Stimulated activated CD8-positive, alpha-beta memory T cell treated with anti-CD3 and anti-CD28 coated beads, Interleukin-15, amount 100 ng/mL, for 48 hours (primary cell): ENCODE results near the gene TIE1.

ENCODE experiments used
- DNase-seq, 2 donors: peaks; one replicate each; pipeline ENCODE4 v3.0.0-alpha.2; 2020; ENCODE audit warnings: low read depth in 2 of 2

TIE1 gene

DNA sequence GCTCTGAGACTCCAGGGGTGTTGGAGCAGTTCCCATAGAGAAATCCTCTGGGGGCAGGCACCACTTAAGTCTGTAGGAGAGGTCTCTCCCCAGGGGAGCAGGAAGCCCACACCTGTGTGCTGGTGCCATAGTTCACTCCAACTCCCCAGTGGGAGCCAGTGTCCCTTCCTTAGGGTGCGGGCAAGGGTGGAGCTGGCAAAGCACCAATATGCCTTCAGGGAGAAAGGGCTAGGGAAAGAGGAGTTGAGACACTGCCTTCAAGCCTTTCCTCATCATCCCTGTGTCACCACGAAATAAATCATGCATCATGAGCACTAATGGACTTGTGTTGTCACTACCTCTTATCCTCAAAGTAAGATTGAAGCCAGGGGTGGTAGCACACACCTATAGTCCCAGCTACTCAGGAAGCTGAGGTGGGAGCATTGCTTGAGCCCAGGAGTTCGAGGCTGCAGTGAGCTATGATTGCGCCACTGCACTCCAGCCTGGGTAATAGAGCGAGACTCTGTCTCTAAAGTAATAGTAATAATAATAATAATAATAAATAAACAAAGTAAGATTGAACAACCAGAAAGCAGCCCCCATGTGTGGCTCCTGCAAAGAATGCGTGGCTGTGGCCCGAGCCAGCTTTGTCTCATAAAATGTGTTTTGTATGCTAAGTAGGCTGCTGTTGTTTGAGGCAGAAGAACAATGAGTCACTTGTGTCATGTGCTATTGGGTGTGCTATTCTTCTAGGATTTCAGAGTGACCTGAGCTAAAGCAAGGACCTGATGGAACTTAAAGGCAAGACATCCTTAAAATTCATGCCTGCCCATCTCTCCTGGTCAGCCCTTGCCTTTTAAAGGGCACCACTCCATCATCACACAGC lies 6.7 kb upstream of the TIE1 start:
- DNase-seq: no peak

DNA sequence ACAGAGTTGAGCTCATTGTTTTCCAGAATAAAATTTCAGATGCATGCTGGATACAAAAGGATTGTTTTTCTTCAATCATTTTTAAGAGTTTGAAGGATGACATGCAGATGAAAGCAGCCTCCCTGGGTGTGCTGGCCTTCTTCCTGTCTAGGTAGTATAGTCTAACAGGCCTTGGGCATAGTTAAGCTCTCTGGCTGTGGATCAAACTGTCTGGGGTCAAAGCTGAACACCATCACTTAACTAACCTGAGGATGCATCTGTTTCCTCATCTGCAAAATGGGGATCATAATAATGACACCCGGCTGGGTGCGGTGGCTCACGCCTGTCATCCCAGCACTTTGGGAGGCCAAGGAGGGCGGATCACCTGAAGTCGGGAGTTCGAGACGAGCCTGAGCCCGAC lies 6.0 kb upstream of the TIE1 start:
- DNase-seq: no peak

DNA sequence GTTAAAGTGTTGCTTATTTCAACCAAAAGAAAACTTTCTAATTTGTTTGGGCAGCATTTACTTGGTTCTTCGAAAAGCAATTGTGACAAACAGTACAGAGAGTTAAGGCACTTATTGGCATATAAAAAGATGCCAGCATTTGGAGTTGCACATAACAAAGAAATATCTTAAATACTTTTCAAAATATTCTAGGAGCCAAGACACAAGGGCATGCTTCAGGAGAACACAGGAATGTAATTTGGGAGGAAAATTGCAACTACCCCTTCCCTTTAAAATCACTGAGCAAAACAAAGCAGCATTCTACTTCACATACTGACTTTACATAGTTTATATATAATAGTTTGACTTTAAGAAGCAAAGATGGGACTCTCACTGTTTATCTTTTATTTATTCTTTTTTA lies 4.6 kb upstream of the TIE1 start:
- no peak for DNase-seq

DNA sequence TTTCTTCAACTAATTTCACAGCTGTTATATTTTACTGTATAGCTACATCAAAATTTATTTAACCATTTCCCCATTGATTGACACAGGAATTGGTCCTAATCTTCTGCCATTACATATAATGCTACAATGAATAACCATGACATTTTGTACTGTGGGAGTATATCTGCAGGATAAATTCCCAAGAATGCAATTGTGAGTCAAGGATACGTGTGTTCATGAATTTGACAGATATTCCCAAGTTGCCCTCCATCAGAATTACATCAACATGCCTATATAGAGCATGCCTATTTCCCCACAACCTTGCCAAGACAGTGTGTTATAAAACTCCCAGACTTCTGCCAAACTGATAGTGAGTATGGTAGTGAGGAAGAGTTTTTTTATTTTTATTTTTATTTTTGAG lies 2.7 kb upstream of the TIE1 start:
- DNase-seq: no peak

DNA sequence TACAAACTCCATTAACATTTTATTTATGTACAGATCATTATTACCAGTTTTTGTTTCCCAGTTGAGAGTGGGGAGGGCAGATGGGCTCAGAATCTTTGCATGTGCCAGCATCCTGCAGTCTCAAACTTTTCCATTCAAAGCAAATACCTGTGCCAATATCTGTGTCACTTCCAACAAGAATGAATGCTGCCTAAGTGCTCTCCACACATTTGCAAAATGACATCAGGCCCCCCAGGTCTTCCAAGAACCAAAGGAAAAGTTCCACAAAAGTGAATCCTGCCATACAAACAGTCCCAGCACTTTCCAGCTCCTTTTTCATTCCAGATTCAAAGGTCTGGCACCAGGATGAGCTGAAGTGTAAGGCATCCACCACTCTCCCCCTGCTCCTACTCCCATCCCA lies 1.7 kb upstream of the TIE1 start:
- no peak for DNase-seq

- no peak for DNase-seq
Measured at GRCh38 chr1:43302201-43302600, 1.4 kb downstream of the TIE1 start.

DNA sequence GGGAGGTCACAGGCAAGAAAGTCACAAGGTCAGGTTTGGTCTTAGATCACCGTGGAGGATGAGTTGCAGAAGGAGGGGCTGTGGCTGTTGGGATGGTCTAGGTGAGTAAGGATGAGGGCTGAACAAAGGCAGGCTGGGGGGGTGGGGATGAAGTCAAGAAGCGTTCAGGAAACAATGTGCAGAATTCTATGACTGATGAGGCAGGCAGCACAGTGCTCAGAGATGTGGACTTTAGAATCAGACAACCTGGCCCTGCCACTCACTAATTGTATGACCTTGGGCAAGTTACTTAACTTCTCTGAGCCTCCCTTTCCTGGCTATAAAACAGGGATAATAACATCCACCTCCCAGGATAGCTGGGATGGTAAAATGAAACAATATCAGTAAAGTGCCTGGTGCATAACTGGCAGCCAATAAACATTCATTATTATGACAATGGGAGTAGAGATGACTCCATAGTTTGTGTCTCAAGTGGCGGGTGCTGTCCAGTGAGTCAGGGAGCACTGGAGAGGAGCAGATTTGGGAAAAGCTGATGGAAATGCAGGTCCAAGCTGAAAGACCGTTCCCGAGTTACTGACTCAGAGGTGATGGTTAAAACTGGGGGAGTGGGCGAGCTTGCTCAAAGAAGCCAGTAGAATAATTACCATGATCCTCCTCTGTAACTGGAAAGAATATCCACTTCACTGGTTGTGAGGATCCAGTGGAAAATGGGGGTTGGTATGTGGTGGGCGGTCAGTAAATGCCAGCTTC lies 2.1 kb downstream of the TIE1 start:
- no peak for DNase-seq

DNA sequence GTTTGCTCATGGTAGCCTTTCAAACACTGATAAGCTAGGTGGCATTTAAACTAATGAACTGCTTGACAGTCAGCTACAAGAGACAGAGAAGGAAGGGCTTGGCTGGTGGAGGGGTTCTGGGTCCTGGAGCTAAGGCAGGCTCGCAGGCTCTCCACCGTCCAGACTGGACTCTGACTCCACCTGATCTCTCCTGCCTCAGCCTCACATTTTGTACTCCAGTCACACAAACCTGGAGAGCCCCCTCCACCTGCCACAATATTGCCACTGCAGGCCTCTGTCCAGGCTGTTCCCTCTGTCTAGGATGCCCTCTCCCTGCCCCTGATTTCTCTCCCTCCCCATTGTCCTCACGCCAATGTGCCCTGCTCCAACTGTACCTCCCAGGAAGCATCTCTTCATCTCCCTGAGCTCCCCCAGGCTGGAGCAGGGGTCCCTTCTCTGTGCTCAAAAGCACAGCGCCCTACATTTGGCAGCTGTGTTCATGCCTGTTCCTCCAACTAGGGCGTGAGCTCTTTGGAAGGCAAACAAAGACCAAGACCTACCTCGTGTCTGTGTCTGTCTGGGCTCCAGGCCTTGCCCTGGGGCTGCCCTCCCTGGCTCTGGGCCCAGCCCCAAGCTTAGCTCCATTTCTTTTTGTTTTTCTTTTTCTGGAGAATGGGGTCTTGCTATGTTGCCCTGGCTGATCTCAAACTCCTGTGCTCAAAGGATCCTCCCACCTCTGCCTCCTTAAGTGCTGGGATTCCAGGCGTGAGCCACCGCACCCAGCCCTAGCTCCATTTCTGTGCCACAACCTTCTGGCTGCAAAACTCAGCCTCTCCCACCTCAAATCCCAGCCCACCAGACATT lies 2.9 kb downstream of the TIE1 start:
- DNase-seq: no peak

DNA sequence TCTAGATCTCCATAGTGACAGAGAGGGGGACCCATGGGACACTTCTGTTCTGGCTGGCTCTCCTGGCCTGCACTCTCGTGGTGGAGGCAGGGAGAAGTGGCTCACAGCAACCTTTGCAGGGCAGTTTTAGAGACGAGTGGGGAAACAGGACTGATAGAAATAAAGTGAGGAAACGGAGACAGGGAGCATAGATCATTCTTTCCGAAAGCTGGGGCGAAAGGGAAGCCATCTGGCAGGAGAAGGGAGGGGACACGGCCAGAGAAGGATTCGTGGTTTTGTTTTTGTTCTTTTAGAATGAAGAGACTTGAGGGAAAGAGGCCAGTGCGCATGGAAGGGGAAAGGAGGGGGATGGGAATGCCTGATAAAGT lies 3.5 kb downstream of the TIE1 start:
- no peak for DNase-seq

GRCh38 chr1:43304771-43305300 lies 4.1 kb downstream of the TIE1 start:
- no peak for DNase-seq

DNA sequence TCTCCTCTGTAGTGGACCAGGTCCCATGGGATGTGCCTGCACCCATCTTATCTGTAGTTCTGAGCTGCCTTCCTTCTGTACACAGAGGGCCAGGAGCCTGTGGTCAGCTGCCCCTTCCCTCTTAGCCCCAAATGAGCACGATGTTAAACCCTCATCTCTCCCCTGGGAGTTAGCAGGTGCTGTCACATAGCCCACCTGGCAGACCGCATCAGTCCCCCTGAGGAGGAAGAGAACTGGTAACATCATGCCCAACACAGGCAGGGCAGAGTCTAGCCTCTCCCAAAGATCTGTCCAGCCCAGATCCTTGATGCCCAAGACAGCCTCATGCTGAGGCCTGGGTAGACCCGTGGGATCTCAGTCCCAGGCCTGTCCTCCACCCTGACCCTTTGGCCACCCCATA lies 4.7 kb downstream of the TIE1 start:
- no peak for DNase-seq

DNA sequence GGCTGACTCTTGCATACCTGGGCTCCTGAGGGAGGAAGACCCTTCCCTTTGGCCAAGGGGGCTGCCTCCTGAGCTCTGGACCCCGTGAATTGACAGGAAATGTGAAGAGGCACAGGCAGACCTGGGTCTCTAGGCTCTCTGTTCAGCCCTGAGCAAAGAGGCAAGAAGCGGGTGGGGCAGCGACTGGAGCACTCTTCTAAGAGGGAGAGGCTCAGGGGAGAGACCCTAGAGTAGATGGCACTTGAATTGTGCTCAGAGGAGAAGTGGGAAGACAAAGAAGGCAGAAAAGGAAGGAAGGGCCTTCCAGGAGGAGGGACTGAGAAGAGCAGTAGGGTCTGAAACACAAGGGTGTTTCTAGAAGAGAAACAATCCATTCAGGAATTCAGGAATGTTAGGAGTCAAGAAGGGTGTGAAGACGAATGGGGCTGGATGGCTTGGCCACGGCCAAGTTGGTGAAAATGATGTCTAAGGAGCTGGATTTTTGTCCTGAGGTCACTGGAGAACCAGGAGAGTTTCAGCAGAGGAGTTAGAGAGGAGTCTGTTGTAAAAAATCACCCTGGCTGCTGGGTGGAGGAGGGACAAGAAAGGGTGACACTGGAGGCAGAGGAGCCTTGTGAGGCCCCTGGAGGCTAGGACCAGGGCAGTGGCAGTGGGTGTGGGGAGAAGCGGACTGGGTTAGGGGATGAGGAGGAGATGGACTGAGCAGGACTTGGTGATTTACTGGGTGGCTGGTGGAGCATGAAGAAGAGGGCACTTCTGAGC lies 5.3 kb downstream of the TIE1 start:
- DNase-seq: no peak

DNA sequence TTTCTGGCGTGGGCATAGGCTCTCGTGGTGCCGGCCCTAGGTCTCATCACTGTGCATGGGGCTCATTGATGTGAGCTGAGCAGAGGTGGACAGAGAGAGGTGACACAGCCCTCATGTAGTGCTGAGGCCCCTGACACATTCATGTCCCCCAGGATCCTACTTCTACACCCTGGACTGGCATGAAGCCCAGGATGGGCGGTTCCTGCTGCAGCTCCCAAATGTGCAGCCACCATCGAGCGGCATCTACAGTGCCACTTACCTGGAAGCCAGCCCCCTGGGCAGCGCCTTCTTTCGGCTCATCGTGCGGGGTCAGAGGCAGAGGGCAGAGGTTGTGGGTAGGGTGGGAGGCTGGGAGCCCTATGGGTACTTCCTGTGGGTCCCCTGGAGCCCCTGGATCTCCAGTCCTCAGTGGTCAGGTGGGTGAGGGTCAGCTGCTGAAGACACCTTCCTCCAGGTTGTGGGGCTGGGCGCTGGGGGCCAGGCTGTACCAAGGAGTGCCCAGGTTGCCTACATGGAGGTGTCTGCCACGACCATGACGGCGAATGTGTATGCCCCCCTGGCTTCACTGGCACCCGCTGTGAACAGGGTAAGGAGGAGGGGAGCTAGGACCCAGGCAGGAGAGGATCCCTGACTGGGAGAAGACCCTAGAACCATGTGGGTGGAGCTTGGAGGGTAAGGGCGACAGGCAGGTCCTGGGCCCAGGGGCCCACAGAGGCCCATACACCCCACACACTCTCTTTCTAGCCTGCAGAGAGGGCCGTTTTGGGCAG lies 6.1 kb downstream of the TIE1 start:
- no peak for DNase-seq

GRCh38 chr1:43307458-43308158 lies 6.8 kb downstream of the TIE1 start:
- no peak for DNase-seq

- no peak for DNase-seq
Measured at GRCh38 chr1:43308635-43309404, 8.0 kb downstream of the TIE1 start.

DNA sequence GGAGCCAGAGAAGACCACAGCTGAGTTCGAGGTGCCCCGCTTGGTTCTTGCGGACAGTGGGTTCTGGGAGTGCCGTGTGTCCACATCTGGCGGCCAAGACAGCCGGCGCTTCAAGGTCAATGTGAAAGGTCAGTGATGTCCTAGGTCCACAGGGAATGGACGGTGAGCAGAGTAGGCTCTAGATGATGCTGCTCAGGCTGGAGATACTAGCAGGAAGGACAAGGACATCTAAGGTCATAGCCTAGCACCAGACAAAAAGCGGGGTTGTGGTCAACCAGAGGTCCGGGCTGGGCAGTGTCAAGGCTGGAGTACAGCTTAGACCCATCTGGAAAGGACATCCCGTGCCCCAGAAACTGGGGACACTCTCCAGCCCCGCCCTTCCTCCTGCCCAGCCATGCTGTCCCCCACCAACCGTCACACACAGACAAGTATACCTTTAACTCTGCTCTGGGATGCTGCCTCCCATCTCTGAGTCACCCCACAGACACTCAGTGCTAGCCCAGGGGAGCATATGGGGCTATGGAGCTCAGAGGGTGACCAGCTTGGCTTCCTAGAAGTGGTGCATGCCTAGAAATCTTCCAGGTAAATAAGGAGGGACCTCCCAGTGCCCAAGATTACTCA lies 8.7 kb downstream of the TIE1 start:
- DNase-seq: no peak

GRCh38 chr1:43311521-43311920 lies 10.7 kb downstream of the TIE1 start:
- no peak for DNase-seq

DNA sequence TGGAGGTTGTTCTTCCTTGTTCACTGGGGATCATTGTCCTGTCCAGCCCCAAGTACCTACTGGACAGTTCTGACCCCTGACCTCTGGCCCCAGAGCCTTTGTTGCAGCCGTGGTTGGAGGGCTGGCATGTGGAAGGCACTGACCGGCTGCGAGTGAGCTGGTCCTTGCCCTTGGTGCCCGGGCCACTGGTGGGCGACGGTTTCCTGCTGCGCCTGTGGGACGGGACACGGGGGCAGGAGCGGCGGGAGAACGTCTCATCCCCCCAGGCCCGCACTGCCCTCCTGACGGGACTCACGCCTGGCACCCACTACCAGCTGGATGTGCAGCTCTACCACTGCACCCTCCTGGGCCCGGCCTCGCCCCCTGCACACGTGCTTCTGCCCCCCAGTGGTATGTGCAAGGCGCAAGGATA lies 11.4 kb downstream of the TIE1 start:
- no peak for DNase-seq
